WTC11 (cell line): ENCODE data around the gene SPSB4. TPM values are rescaled to one million over a fixed set of nuclear protein-coding genes. Genes with fewer than 3 reads are reported as not detected.

Experiments used
- ATAC-seq: fragments of 200-7000 bp; cut with Tn5 transposase; 2 replicates; pipeline ENCODE4 v1.10.0; 2021; ENCODE audit warnings: mild to moderate bottlenecking, moderate library complexity
- CTCF ChIA-PET: fragments of 300-600 bp; sonication (Branson Sonifier 250); formaldehyde crosslinking; loops from one replicate; lab custom pipeline; 2021; ENCODE audit warnings: antibody characterized with exemption; lab: Charles Lee
- POLR2A ChIA-PET: fragments of 350-600 bp; sonication (Branson Sonifier 250); formaldehyde crosslinking; loops from one replicate; lab custom pipeline; 2021; ENCODE audit warnings: antibody characterized with exemption; lab: Charles Lee
- DNase-seq: peaks from one replicate; pipeline ENCODE4 v3.0.0; 2021; ENCODE audit warnings: low spot score
- H3K27ac Mint-ChIP-seq: 2 replicates; pipeline ENCODE4 v1.8.0; 2021; ENCODE audit warnings: mixed read lengths
- H3K27me3 Mint-ChIP-seq: 2 replicates; pipeline ENCODE4 v1.8.0; 2021; ENCODE audit warnings: low read depth, mild to moderate bottlenecking, moderate library complexity, mixed read lengths
- H3K36me3 Mint-ChIP-seq: 2 replicates; pipeline ENCODE4 v1.8.0; 2021; ENCODE audit warnings: mixed read lengths
- H3K4me1 Mint-ChIP-seq: 2 replicates; pipeline ENCODE4 v1.8.0; 2022; ENCODE audit warnings: mixed read lengths
- H3K4me3 Mint-ChIP-seq: 2 replicates; pipeline ENCODE4 v1.8.0; 2021; ENCODE audit warnings: mild to moderate bottlenecking, moderate library complexity, mixed read lengths
- H3K9me3 Mint-ChIP-seq: 2 replicates; pipeline ENCODE4 v1.8.0; 2021; ENCODE audit warnings: mixed read lengths
- AFF4 ChIP-seq: sonication (generic); formaldehyde crosslinking; IDR thresholded peaks from 2 replicates; pipeline ENCODE4 v1.8.1; 2023; ENCODE audit warnings: mild to moderate bottlenecking, missing genetic modification reagents, borderline replicate concordance
- ATF6 ChIP-seq: sonication (generic); formaldehyde crosslinking; IDR thresholded peaks from 2 replicates; pipeline ENCODE4 v1.8.1; 2023; ENCODE audit warnings: mild to moderate bottlenecking, missing genetic modification reagents
- CBFB ChIP-seq: sonication (generic); formaldehyde crosslinking; IDR thresholded peaks from 2 replicates; pipeline ENCODE4 v1.8.1; 2022; ENCODE audit warnings: mild to moderate bottlenecking, low read depth, missing genetic modification reagents
- NR1H2 ChIP-seq: sonication (generic); formaldehyde crosslinking; IDR thresholded peaks from 2 replicates; pipeline ENCODE4 v1.9.0; 2021; ENCODE audit warnings: mild to moderate bottlenecking, moderate library complexity, missing genetic modification reagents
- TP53 ChIP-seq: sonication (generic); formaldehyde crosslinking; IDR thresholded peaks from 2 replicates; pipeline ENCODE4 v1.8.1; 2023; ENCODE audit warnings: mild to moderate bottlenecking, missing genetic modification reagents
- ZNF219 ChIP-seq: sonication (generic); formaldehyde crosslinking; IDR thresholded peaks from 2 replicates; pipeline ENCODE4 v1.8.0; 2023; ENCODE audit warnings: missing genetic modification reagents, mild to moderate bottlenecking, borderline replicate concordance
- ZNF281 ChIP-seq: sonication (generic); formaldehyde crosslinking; IDR thresholded peaks from 2 replicates; pipeline ENCODE4 v1.8.0; 2023; ENCODE audit warnings: mild to moderate bottlenecking, missing genetic modification reagents
- total RNA-seq: library from RNA; stranded (reverse); gene quantifications from 3 replicates; pipeline ENCODE4 v1.2.3, GENCODE V29; 2021
- TF ChIP-seq, protein P1 (sequence below): sonication (generic); formaldehyde crosslinking; IDR thresholded peaks from 2 replicates; pipeline ENCODE4 v1.8.1; 2023; ENCODE audit warnings: mild to moderate bottlenecking, moderate library complexity, missing genetic modification reagents
- TF ChIP-seq, protein P2 (sequence below): fragments of 250-450 bp; sonication (Bioruptor Pico); IDR thresholded peaks from 2 replicates; pipeline ENCODE4 v1.9.0; 2021; ENCODE audit warnings: mild to moderate bottlenecking, borderline replicate concordance
- TF ChIP-seq, protein P3 (sequence below): sonication (generic); formaldehyde crosslinking; IDR thresholded peaks from 2 replicates; pipeline ENCODE4 v1.8.1; 2023; ENCODE audit warnings: mild to moderate bottlenecking, missing genetic modification reagents, moderate library complexity

The SPSB4 gene
- total RNA-seq, 1 experiment from 2014 or later, result 19.7 TPM

GRCh38 chr3:141039589-141039988 lies 11.6 kb upstream of the SPSB4 start:
- no peaks in the 10 kb centered on the region; the same call in 1 of the 2 replicates for H3K27me3 Mint-ChIP-seq
- ATAC-seq (peak; percentile 32; the same call in 1 of the 2 replicates), DNase-seq (no peak)
- no peak for TF ChIP-seq ATF6 (CRISPR knock-in tag)
- no peak for TF ChIP-seq ZNF281 (CRISPR knock-in tag)
- TF ChIP-seq, protein P1, sequence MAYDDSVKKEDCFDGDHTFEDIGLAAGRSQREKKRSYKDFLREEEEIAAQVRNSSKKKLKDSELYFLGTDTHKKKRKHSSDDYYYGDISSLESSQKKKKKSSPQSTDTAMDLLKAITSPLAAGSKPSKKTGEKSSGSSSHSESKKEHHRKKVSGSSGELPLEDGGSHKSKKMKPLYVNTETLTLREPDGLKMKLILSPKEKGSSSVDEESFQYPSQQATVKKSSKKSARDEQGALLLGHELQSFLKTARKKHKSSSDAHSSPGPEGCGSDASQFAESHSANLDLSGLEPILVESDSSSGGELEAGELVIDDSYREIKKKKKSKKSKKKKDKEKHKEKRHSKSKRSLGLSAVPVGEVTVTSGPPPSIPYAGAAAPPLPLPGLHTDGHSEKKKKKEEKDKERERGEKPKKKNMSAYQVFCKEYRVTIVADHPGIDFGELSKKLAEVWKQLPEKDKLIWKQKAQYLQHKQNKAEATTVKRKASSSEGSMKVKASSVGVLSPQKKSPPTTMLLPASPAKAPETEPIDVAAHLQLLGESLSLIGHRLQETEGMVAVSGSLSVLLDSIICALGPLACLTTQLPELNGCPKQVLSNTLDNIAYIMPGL, result no peak
- no peaks in the 10 kb centered on the region for H3K36me3 Mint-ChIP-seq
- H3K4me3 Mint-ChIP-seq, result no peak overlapping the region
- POLR2A ChIA-PET, result no interaction called here
- H3K4me1 Mint-ChIP-seq, result no peaks in the 10 kb centered on the region
- CTCF ChIA-PET, result interaction anchor here (0.6 to 5.0 kb wide), 7 partner anchors 11 to 1995 kb away, joined by 3 to 38 read pairs (median 3); partner anchors contain the start of gene SPSB4
- no peaks in the 10 kb centered on the region for H3K9me3 Mint-ChIP-seq
- H3K27ac Mint-ChIP-seq, result no peak overlapping the region

DNA sequence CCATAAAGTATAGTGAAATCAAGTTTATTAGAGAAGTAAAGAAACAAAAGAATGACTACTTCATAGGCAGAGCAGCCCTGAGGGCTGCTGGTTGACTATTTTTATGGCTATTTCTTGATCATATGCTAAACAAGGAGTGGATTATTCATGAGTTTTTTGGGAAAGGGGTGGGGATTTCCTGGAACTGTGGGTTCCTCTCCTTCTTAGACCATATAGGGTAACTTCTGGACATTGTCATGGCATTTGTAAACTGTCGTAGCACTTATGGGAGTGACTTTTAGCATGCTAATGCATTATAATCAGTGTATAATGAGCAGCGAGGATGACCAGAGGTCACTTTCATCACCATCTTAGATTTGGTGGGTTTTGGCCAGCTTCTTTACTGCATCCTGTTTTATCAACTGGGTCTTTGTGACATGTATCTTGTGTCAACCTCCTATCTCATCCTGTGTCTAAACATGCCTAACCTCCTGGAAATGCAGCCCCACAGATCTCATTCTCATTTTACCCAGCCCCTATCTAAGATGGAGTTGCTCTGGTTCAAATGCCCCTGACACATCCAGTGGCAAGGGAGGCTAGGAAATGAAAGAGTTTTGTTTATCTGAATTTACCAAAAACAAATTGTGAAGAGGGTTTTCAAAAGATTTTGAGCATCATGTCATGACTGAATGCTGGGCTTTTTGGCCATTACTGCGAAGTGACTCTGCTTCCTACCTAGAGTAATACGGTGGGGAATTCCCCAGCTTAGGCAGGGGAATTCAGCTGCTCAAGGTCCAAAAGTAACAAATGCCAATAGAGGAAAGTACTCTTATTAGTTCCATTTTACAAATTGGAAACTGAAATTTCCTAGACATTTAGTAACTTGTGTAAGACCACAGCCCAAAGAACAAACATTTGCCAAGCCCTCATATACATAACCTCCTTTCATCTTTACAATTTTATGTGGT lies 6.2 kb upstream of the SPSB4 start:
- Mint-ChIP-seq H3K27ac (no peak overlapping the region), H3K27me3 (peaks cover 25% of the 10 kb centered on the region), H3K36me3 (no peaks in the 10 kb centered on the region), H3K9me3 (no peaks in the 10 kb centered on the region), H3K4me1 (peaks cover 14% of the 10 kb centered on the region), H3K4me3 (no peak overlapping the region)
- CTCF ChIA-PET, result interaction anchor here (1.2 to 2.3 kb wide), 3 partner anchors 33 to 105 kb away, joined by 3 to 8 read pairs (median 6); no protein-coding TSS in a partner anchor
- ATAC-seq (no peak), DNase-seq (no peak)
- POLR2A ChIA-PET, result no interaction called here
- TF ChIP-seq AFF4 (CRISPR knock-in tag) (no peak), NR1H2 (CRISPR knock-in tag) (no peak), ZNF219 (no peak), TP53 (no peak), CBFB (CRISPR knock-in tag) (no peak)
- TF ChIP-seq, protein P1, result no peak
- TF ChIP-seq, protein P2, sequence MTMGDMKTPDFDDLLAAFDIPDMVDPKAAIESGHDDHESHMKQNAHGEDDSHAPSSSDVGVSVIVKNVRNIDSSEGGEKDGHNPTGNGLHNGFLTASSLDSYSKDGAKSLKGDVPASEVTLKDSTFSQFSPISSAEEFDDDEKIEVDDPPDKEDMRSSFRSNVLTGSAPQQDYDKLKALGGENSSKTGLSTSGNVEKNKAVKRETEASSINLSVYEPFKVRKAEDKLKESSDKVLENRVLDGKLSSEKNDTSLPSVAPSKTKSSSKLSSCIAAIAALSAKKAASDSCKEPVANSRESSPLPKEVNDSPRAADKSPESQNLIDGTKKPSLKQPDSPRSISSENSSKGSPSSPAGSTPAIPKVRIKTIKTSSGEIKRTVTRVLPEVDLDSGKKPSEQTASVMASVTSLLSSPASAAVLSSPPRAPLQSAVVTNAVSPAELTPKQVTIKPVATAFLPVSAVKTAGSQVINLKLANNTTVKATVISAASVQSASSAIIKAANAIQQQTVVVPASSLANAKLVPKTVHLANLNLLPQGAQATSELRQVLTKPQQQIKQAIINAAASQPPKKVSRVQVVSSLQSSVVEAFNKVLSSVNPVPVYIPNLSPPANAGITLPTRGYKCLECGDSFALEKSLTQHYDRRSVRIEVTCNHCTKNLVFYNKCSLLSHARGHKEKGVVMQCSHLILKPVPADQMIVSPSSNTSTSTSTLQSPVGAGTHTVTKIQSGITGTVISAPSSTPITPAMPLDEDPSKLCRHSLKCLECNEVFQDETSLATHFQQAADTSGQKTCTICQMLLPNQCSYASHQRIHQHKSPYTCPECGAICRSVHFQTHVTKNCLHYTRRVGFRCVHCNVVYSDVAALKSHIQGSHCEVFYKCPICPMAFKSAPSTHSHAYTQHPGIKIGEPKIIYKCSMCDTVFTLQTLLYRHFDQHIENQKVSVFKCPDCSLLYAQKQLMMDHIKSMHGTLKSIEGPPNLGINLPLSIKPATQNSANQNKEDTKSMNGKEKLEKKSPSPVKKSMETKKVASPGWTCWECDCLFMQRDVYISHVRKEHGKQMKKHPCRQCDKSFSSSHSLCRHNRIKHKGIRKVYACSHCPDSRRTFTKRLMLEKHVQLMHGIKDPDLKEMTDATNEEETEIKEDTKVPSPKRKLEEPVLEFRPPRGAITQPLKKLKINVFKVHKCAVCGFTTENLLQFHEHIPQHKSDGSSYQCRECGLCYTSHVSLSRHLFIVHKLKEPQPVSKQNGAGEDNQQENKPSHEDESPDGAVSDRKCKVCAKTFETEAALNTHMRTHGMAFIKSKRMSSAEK (CRISPR knock-in tag), result no peak
- TF ChIP-seq, protein P3, sequence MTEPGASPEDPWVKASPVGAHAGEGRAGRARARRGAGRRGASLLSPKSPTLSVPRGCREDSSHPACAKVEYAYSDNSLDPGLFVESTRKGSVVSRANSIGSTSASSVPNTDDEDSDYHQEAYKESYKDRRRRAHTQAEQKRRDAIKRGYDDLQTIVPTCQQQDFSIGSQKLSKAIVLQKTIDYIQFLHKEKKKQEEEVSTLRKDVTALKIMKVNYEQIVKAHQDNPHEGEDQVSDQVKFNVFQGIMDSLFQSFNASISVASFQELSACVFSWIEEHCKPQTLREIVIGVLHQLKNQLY (CRISPR knock-in tag), result no peak
